ENCODE measurements around the gene FAM120C. TPM values are rescaled to one million over a fixed set of nuclear protein-coding genes. Genes with fewer than 3 reads are reported as not detected.

The FAM120C gene
- total RNA-seq, 1 experiment from 2014 or later, result 21.8 TPM

DNA sequence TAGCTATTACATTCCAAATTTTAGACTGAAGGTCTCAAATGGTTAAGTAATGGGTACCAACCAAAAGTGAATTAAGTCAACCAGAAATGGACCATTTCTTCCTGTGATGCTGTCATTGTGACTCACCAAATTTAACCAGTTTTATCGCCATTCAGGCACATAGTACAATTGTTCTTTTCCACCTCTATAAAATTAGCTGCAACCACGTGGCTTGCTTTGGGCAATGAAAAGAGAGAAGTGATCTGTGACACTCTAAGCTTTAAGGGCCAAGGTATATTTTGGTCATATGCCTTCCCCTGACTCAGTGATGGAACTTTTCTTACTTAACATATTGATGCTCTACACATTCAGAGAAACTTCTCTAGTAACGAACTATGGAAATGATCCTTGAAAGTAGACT lies 118.5 kb downstream of the FAM120C start:
- Histone ChIP-seq H3K27ac (ENCODE audit: low read depth, low read length, poor library complexity, severe bottlenecking) (no peak overlapping the region), H3K27me3 (replicated peaks; ENCODE audit: insufficient read depth, low read depth, low read length, poor library complexity) (no peaks in the 10 kb centered on the region), H3K9me3 (ENCODE audit: low read depth, low read length, poor library complexity, severe bottlenecking) (no peaks in the 10 kb centered on the region), H3K36me3 (ENCODE audit: insufficient read depth, low read length, poor library complexity, severe bottlenecking) (no peaks in the 10 kb centered on the region), H3K4me3 (ENCODE audit: low read depth, low read length, poor library complexity, severe bottlenecking) (no peak overlapping the region), H3K4me1 (ENCODE audit: insufficient read depth, low read length, poor library complexity, severe bottlenecking) (no peaks in the 10 kb centered on the region)
- ChIA-PET POLR2A (ENCODE audit: low non-redundant PET) (no interaction called here), CTCF (no interaction called here)
- TF ChIP-seq EZH2 (IDR thresholded peaks at IDR 0.05; ENCODE audit: borderline replicate concordance, low read depth, low read length, poor library complexity, severe bottlenecking) (no peak), CTCF (conservative IDR thresholded peaks at IDR 0.05; ENCODE audit: low read depth, low read length) (no peak)
- DNase-seq (ENCODE audit: low spot score), result no peak
- intact Hi-C loops (cut with micrococcal nuclease; ENCODE audit: unreplicated experiment), result no loop called here
- BruUV-seq (replicated peaks), result no TSS peak

- no peaks in the 10 kb centered on the region for H3K27me3 ChIP-seq (replicated peaks; ENCODE audit: insufficient read depth, low read depth, low read length, poor library complexity)
- no peak for DNase-seq (ENCODE audit: low spot score)
- no peaks in the 10 kb centered on the region for H3K9me3 ChIP-seq (ENCODE audit: low read depth, low read length, poor library complexity, severe bottlenecking)
- ChIA-PET CTCF (no interaction called here), POLR2A (ENCODE audit: low non-redundant PET) (no interaction called here)
- BruUV-seq (replicated peaks), result no TSS peak
- no peaks in the 10 kb centered on the region for H3K4me1 ChIP-seq (ENCODE audit: insufficient read depth, low read length, poor library complexity, severe bottlenecking)
- no peak overlapping the region for H3K27ac ChIP-seq (ENCODE audit: low read depth, low read length, poor library complexity, severe bottlenecking)
- no peak overlapping the region for H3K4me3 ChIP-seq (ENCODE audit: low read depth, low read length, poor library complexity, severe bottlenecking)
- intact Hi-C loops (cut with micrococcal nuclease; ENCODE audit: unreplicated experiment), result no loop called here
- H3K36me3 ChIP-seq (ENCODE audit: insufficient read depth, low read length, poor library complexity, severe bottlenecking), result no peaks in the 10 kb centered on the region
- TF ChIP-seq EZH2 (IDR thresholded peaks at IDR 0.05; ENCODE audit: borderline replicate concordance, low read depth, low read length, poor library complexity, severe bottlenecking) (no peak), CTCF (conservative IDR thresholded peaks at IDR 0.05; ENCODE audit: low read depth, low read length) (no peak)
Measured at GRCh38 chrX:54063361-54063760, 119.7 kb downstream of the FAM120C start.

GRCh38 chrX:54049801-54050200 lies 133.3 kb downstream of the FAM120C start:
- intact Hi-C loops (cut with micrococcal nuclease; ENCODE audit: unreplicated experiment), result no loop called here
- ChIA-PET POLR2A (ENCODE audit: low non-redundant PET) (no interaction called here), CTCF (no interaction called here)
- H3K27me3 ChIP-seq (replicated peaks; ENCODE audit: insufficient read depth, low read depth, low read length, poor library complexity), result no peaks in the 10 kb centered on the region
- DNase-seq (ENCODE audit: low spot score), result no peak
- H3K36me3 ChIP-seq (ENCODE audit: insufficient read depth, low read length, poor library complexity, severe bottlenecking), result no peaks in the 10 kb centered on the region
- H3K4me1 ChIP-seq (ENCODE audit: insufficient read depth, low read length, poor library complexity, severe bottlenecking), result no peaks in the 10 kb centered on the region
- TF ChIP-seq EZH2 (IDR thresholded peaks at IDR 0.05; ENCODE audit: borderline replicate concordance, low read depth, low read length, poor library complexity, severe bottlenecking), result no peak
- no peak for TF ChIP-seq CTCF (conservative IDR thresholded peaks at IDR 0.05; ENCODE audit: low read depth, low read length)
- BruUV-seq (replicated peaks), result no TSS peak
- no peaks in the 10 kb centered on the region for H3K9me3 ChIP-seq (ENCODE audit: low read depth, low read length, poor library complexity, severe bottlenecking)
- no peak overlapping the region for H3K27ac ChIP-seq (ENCODE audit: low read depth, low read length, poor library complexity, severe bottlenecking)
- H3K4me3 ChIP-seq (ENCODE audit: low read depth, low read length, poor library complexity, severe bottlenecking), result no peak overlapping the region

Measured in A673 (cell line).